ENCODE data around the gene AKAP13. TPM values are rescaled to one million over a fixed set of nuclear protein-coding genes. Genes with fewer than 3 reads are reported as not detected.

The AKAP13 gene
- total RNA-seq, 2 donors from 2014 or later = 228 to 273 TPM

DNA sequence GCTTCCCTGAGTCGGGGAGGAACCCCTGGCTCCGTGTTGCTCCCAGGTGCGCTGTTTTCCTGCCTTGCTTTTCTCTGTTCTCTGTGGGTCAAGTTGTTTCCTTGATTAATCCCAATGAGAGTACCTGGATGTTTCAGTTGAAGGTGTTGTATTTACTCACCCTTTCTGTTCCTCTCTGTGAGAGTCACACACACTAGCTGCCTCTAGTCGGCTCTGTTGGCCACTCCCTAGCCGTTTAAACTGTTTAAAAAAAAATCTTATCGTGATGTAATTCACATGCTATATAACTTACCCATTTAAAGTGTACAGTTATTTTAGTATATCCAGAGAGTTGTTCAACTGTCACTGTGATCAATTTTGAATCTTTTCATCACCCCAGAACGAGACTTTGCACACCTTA is 74.0 kb downstream of the AKAP13 start:
- ATAC-seq (ENCODE audit: insufficient number of reproducible peaks, low FRiP score, low read depth) = no peak
- Histone ChIP-seq H3K4me3 (no peak overlapping the region), H3K27ac (no peak overlapping the region), H3K4me1 (ENCODE audit: control insufficient read depth in 1 of 2, low read depth in 2 of 2) (peaks cover 0 to 4% of the 10 kb centered on the region in 2 donors), H3K27me3 (replicated peaks; ENCODE audit: insufficient read depth) (no peaks in the 10 kb centered on the region), H3K9me3 (peaks cover 10% of the 10 kb centered on the region), H3K36me3 (no peaks in the 10 kb centered on the region)
- DNase-seq (ENCODE audit: low spot score) = no peak
- TF ChIP-seq, protein P1, sequence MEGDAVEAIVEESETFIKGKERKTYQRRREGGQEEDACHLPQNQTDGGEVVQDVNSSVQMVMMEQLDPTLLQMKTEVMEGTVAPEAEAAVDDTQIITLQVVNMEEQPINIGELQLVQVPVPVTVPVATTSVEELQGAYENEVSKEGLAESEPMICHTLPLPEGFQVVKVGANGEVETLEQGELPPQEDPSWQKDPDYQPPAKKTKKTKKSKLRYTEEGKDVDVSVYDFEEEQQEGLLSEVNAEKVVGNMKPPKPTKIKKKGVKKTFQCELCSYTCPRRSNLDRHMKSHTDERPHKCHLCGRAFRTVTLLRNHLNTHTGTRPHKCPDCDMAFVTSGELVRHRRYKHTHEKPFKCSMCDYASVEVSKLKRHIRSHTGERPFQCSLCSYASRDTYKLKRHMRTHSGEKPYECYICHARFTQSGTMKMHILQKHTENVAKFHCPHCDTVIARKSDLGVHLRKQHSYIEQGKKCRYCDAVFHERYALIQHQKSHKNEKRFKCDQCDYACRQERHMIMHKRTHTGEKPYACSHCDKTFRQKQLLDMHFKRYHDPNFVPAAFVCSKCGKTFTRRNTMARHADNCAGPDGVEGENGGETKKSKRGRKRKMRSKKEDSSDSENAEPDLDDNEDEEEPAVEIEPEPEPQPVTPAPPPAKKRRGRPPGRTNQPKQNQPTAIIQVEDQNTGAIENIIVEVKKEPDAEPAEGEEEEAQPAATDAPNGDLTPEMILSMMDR (IDR thresholded peaks at IDR 0.05) = no peak

DNA sequence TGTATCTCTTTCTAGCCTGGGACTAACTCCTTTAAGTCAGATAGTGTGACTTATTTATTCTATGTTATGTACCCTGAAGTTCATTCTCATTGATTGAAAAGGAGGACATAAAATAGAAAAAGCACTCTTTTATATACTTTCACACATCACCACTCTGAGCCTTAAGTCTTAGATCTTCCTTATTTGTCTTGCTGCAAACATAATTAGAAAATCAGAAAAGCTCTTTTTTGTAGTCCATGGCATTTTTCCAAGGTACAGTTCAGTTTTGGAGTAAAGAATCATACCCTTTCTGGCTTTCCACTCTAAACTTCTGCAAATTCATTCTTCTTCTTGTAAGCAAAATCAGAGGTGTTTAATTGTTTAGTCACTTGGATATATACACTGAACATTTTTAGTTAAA is 75.5 kb downstream of the AKAP13 start:
- ATAC-seq (ENCODE audit: insufficient number of reproducible peaks, low FRiP score, low read depth) (no peak), DNase-seq (ENCODE audit: low spot score) (no peak)
- no peaks in the 10 kb centered on the region for H3K36me3 ChIP-seq
- peaks cover 0 to 4% of the 10 kb centered on the region in 2 donors for H3K4me1 ChIP-seq (ENCODE audit: control insufficient read depth in 1 of 2, low read depth in 2 of 2)
- H3K27ac ChIP-seq = no peak overlapping the region
- peaks cover 8% of the 10 kb centered on the region for H3K9me3 ChIP-seq
- H3K4me3 ChIP-seq = no peak overlapping the region
- TF ChIP-seq, protein P1 (IDR thresholded peaks at IDR 0.05) = no peak
- H3K27me3 ChIP-seq (replicated peaks; ENCODE audit: insufficient read depth) = no peaks in the 10 kb centered on the region

DNA sequence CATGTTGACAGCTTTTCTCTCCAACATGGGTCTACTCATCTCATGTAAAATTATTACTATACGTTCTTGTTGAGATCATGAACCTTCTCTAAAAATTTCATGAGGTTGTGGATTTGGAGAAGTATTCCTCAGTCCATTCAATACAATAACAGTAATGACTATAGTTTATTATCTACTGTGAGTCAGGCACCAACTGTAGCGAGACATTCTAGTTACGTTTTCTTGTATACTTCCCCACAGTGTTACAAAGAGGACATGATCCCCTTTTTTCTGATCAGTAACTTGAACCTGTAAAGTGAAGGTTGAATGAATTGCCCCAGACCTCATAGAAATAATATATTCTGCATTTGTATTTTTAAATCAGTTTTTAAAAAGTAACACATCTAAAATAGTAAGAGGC is 76.4 kb downstream of the AKAP13 start:
- Histone ChIP-seq H3K4me3 (no peak overlapping the region), H3K9me3 (no peaks in the 10 kb centered on the region), H3K4me1 (ENCODE audit: control insufficient read depth in 1 of 2, low read depth in 2 of 2) (peaks cover 0 to 4% of the 10 kb centered on the region in 2 donors), H3K27me3 (replicated peaks; ENCODE audit: insufficient read depth) (no peaks in the 10 kb centered on the region), H3K27ac (no peak overlapping the region), H3K36me3 (no peaks in the 10 kb centered on the region)
- ATAC-seq (ENCODE audit: insufficient number of reproducible peaks, low FRiP score, low read depth) (no peak), DNase-seq (ENCODE audit: low spot score) (no peak)
- TF ChIP-seq, protein P1 (IDR thresholded peaks at IDR 0.05) = no peak

DNA sequence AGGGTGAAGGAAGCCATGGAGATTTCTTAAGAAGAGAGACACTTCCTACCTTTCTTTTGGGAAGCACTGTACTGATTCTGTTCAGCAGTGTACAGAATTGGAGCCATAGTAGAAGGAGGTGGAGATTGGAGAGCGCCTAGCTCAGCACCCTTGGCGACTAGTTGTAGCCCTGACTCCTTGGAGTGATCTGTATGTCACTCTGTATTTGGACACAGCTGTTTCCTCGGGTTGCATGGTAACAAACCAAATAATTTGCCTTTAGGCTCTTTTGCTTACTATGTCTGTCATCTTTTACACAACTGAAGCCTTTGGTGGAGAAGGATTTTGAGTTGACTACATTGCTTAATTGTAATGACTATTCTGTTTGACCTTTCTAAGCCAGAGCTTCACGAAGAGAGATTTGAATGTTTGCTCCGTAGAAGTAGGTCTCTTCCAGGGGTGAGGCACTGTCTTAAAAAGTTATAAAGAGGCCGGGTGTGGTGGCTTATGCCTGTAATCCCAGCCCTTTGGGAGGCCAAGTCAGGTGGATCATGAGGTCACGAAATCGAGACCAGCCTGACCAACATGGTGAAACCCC is 77.1 kb downstream of the AKAP13 start:
- ATAC-seq (ENCODE audit: insufficient number of reproducible peaks, low FRiP score, low read depth) = no peak
- H3K36me3 ChIP-seq = no peaks in the 10 kb centered on the region
- H3K27ac ChIP-seq = no peak overlapping the region
- H3K4me1 ChIP-seq (ENCODE audit: control insufficient read depth in 1 of 2, low read depth in 2 of 2) = peaks cover 0 to 4% of the 10 kb centered on the region in 2 donors
- H3K4me3 ChIP-seq = no peak overlapping the region
- no peak for DNase-seq (ENCODE audit: low spot score)
- H3K9me3 ChIP-seq = no peaks in the 10 kb centered on the region
- H3K27me3 ChIP-seq (replicated peaks; ENCODE audit: insufficient read depth) = no peaks in the 10 kb centered on the region
- TF ChIP-seq, protein P1 (IDR thresholded peaks at IDR 0.05) = no peak

DNA sequence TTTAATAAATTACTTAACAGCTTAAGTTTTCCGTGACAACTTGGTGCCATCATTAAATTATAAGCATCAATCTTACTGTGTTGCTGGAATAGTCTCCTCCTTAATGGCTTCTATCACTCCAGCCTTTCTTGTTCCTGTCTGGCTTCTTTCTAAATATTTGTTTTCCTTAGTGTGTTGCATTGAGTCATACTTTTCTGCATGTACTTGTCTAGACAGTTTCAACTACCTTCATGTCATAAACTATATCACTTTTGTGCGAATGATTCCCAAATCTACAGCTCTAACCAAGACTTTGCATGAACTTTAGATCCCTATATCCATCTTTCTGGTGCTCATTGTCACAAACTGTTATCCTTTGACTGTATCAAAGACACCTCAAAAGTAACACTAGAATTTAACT is 78.4 kb downstream of the AKAP13 start:
- H3K4me1 ChIP-seq (ENCODE audit: control insufficient read depth in 1 of 2, low read depth in 2 of 2) = peaks cover 4 to 11% of the 10 kb centered on the region in 2 donors
- H3K27ac ChIP-seq = no peak overlapping the region
- TF ChIP-seq, protein P1 (IDR thresholded peaks at IDR 0.05) = no peak

More for the DNA sequence above, 78.4 kb downstream of the AKAP13 start:
- ATAC-seq (ENCODE audit: insufficient number of reproducible peaks, low FRiP score, low read depth) (no peak), DNase-seq (ENCODE audit: low spot score) (no peak)
- Histone ChIP-seq H3K36me3 (no peaks in the 10 kb centered on the region), H3K27me3 (replicated peaks; ENCODE audit: insufficient read depth) (no peaks in the 10 kb centered on the region), H3K4me3 (no peak overlapping the region), H3K9me3 (no peaks in the 10 kb centered on the region)

All from thoracic aorta (tissue), 2 donors.